HCT116 (cell line): Measurements from ENCODE around the gene FARP1. TPM values are rescaled to one million over a fixed set of nuclear protein-coding genes. Genes with fewer than 3 reads are reported as not detected.

Experiments used
- ATAC-seq: fragments of 200-7000 bp; cut with Tn5 transposase; 2 replicates; pipeline ENCODE4 v1.9.1; 2020; ENCODE audit warnings: mild to moderate bottlenecking, moderate library complexity
- BruUV-seq: library from RNA; stranded (reverse); fragments of 400-500 nt; replicated peaks from 2 replicates; lab custom pipeline; 2021; lab: Mats Ljungman, UMichigan
- CTCF ChIA-PET: fragments of 300-600 bp; sonication (Branson Sonifier 250); formaldehyde crosslinking; loops from one replicate; lab custom pipeline; 2021; ENCODE audit warnings: antibody characterized with exemption; lab: Charles Lee
- POLR2A ChIA-PET: fragments of 300-600, 350-600 bp; sonication (Branson Sonifier 250); formaldehyde crosslinking; loops from one replicate; lab custom pipeline; 2021; ENCODE audit warnings: antibody characterized with exemption; lab: Charles Lee
- RAD21 ChIA-PET, 2 experiments: fragments of 300-600 bp; sonication (Branson Sonifier 250); formaldehyde crosslinking; loops; one replicate each; lab custom pipeline; 2023; ENCODE audit warnings: low total read pairs in 2 of 2; ENCODE audit not compliant: uncharacterized antibody in 2 of 2, unreplicated experiment in 2 of 2, low non-redundant PET in 1 of 2; lab: Charles Lee
- DNase-seq: peaks from one replicate; pipeline ENCODE4 v3.0.0-alpha.2; 2010; ENCODE audit warnings: low read depth, low spot score
- H2AFZ ChIP-seq: fragments of 200-600 bp; shearing (Covaris generic), sonication (generic); 2 replicates; pipeline ENCODE4 v1.6.1; 2017; ENCODE audit warnings: low read depth, mixed run types, mixed read lengths, antibody characterized with exemption, low read length; ENCODE audit not compliant: poor library complexity, severe bottlenecking
- H3K27ac ChIP-seq: 2 replicates; pipeline ENCODE4 v1.5.1; 2012; ENCODE audit warnings: low read depth, low read length
- H3K27me3 ChIP-seq: fragments of 200-600 bp; sonication (generic); 2 replicates; pipeline ENCODE4 v1.6.1; 2016; ENCODE audit warnings: mixed run types, low read length, mixed read lengths; ENCODE audit not compliant: insufficient read depth
- H3K36me3 ChIP-seq, 2 experiments: fragments of 200-500 bp in 1 of 2; fragments of 200-600 bp in 1 of 2; sonication (Bioruptor generic) in 1 of 2; sonication (generic) in 1 of 2; 2 replicates each; pipeline versions ENCODE4 v1.5.1 to v1.6.1; 2014 to 2016; ENCODE audit warnings: low read length in 2 of 2, inconsistent platforms in 1 of 2, mixed read lengths in 1 of 2, mixed run types in 1 of 2; ENCODE audit not compliant: insufficient read depth in 2 of 2, control insufficient read depth in 1 of 2
- H3K4me1 ChIP-seq, 2 experiments: fragments of 200-600 bp in 1 of 2; sonication (generic) in 1 of 2; 2 replicates each; pipeline versions ENCODE4 v1.5.1 to v1.6.1; 2012 to 2017; ENCODE audit warnings: low read length in 2 of 2, inconsistent platforms in 1 of 2, mild to moderate bottlenecking in 1 of 2, mixed read lengths in 1 of 2, mixed run types in 1 of 2, moderate library complexity in 1 of 2; ENCODE audit not compliant: insufficient read depth in 2 of 2, control insufficient read depth in 1 of 2
- H3K4me2 ChIP-seq: fragments of 200-600 bp; sonication (generic); 2 replicates; pipeline ENCODE4 v1.6.1; 2017; ENCODE audit warnings: mixed run types, low read length, mixed read lengths
- H3K4me3 ChIP-seq, 2 experiments: fragments of 200-600 bp in 1 of 2; sonication (generic) in 1 of 2; replicated peaks in 1 of 2; 2 replicates each; pipeline ENCODE4 v1.5.1; 2011 to 2016; ENCODE audit warnings: low read length in 2 of 2, control low read depth in 1 of 2, low read depth in 1 of 2, mild to moderate bottlenecking in 1 of 2, mixed read lengths in 1 of 2, mixed run types in 1 of 2
- H3K79me2 ChIP-seq: fragments of 200-600 bp; sonication (generic); 2 replicates; pipeline ENCODE4 v1.6.1; 2017; ENCODE audit warnings: mild to moderate bottlenecking, mixed run types, low read length, moderate library complexity, mixed read lengths; ENCODE audit not compliant: insufficient read depth
- H3K9ac ChIP-seq: fragments of 200-600 bp; sonication (generic); 2 replicates; pipeline ENCODE4 v1.6.1; 2016; ENCODE audit warnings: low read length, mixed read lengths
- H3K9me2 ChIP-seq: fragments of 200-600 bp; sonication (generic), shearing (Covaris generic); 2 replicates; pipeline ENCODE4 v1.6.1; 2017; ENCODE audit warnings: mixed run types, mild to moderate bottlenecking, moderate library complexity; ENCODE audit not compliant: insufficient read depth
- H3K9me3 ChIP-seq, 2 experiments: fragments of 200-500 bp in 1 of 2; fragments of 200-600 bp in 1 of 2; sonication (Bioruptor generic) in 1 of 2; sonication (generic) in 1 of 2; 2 replicates each; pipeline ENCODE4 v1.6.1; 2014 to 2017; ENCODE audit warnings: low read length in 2 of 2, mixed read lengths in 2 of 2, inconsistent platforms in 1 of 2, low read depth in 1 of 2, mild to moderate bottlenecking in 1 of 2, mixed run types in 1 of 2, moderate library complexity in 1 of 2; ENCODE audit not compliant: control insufficient read depth in 1 of 2, insufficient read depth in 1 of 2
- H4K20me1 ChIP-seq: fragments of 200-600 bp; sonication (generic), shearing (Covaris generic); 2 replicates; pipeline ENCODE4 v1.6.1; 2017; ENCODE audit warnings: mixed run types, mild to moderate bottlenecking, moderate library complexity; ENCODE audit not compliant: insufficient read depth
- CTCF ChIP-seq, 3 experiments: fragments of 200-600 bp in 1 of 3; sonication (generic) in 1 of 3; IDR thresholded peaks in 2 of 3; conservative IDR thresholded peaks in 1 of 3; 2 replicates each; pipeline ENCODE4 v1.5.1; 2012 to 2017; ENCODE audit warnings: low read depth in 2 of 3, low read length in 2 of 3, antibody characterized with exemption in 1 of 3, borderline replicate concordance in 1 of 3, control low read depth in 1 of 3, mild to moderate bottlenecking in 1 of 3, mixed read lengths in 1 of 3, mixed run types in 1 of 3, moderate library complexity in 1 of 3; ENCODE audit not compliant: insufficient read depth in 1 of 3
- YY1 ChIP-seq: IDR thresholded peaks from 2 replicates; pipeline ENCODE4 v1.6.1; 2011; ENCODE audit warnings: low read length, low read depth, moderate library complexity, mild to moderate bottlenecking; ENCODE audit not compliant: insufficient replicate concordance; ENCODE audit errors: extremely low read depth
- intact Hi-C: fragments of 100-400 bp; cut with micrococcal nuclease; formaldehyde crosslinking; loops from 2 replicates; pipeline ENCODE4 v1.10.0; 2022
- total RNA-seq: library from RNA; stranded (reverse); gene quantifications from one replicate; pipeline ENCODE4 v1.2.1, GENCODE V29; 2021; ENCODE audit not compliant: unreplicated experiment
- TF ChIP-seq, protein P1 (sequence below): IDR thresholded peaks from 2 replicates; pipeline ENCODE4 v1.6.1; 2012

FARP1 gene
- total RNA-seq, 1 experiment from 2014 or later, result 30.5 TPM

GRCh38 chr13:98482476-98483444 lies 339.9 kb downstream of the FARP1 start:
- Histone ChIP-seq H3K27me3 (no peaks in the 10 kb centered on the region), H3K4me3 (no peak overlapping the region), H2AFZ (no peak overlapping the region), H3K27ac (peak overlapping the region; percentile 73; the same call in 1 of the 2 replicates), H4K20me1 (0 out of 2 replicates have a peak, but pooled peaks cover 7% of the 10 kb centered on the region), H3K9me3 (no peaks in the 10 kb centered on the region), H3K4me1 (peaks cover 44 to 86% of the 10 kb centered on the region in 2 experiments), H3K79me2 (peaks cover 96% of the 10 kb centered on the region), H3K9ac (no peak overlapping the region), H3K4me2 (no peak overlapping the region), H3K9me2 (no peaks in the 10 kb centered on the region), H3K36me3 (peaks cover 0 to 3% of the 10 kb centered on the region in 2 experiments; a peak in 1 of 4 replicates)
- CTCF ChIA-PET, result interaction anchor here (0.7 to 1.6 kb wide), 4 partner anchors 170 to 694 kb away, joined by 3 to 4 read pairs (median 4); no protein-coding TSS in a partner anchor
- RAD21 ChIA-PET, result no interaction called here
- intact Hi-C loops, result no loop called here
- BruUV-seq, result no TSS peak
- no peak for DNase-seq
- TF ChIP-seq, protein P1, sequence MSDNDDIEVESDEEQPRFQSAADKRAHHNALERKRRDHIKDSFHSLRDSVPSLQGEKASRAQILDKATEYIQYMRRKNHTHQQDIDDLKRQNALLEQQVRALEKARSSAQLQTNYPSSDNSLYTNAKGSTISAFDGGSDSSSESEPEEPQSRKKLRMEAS, result no peak
- peak in 1 of 3 experiments; percentile 31; a peak in 1 of 6 replicates for TF ChIP-seq CTCF (IDR thresholded peaks at IDR 0.05 in 2 of 3, conservative IDR thresholded peaks at IDR 0.05 in 1 of 3; ENCODE audit: borderline replicate concordance in 1 of 3, insufficient read depth in 1 of 3, low read depth in 2 of 3, low read length in 2 of 3)
- TF ChIP-seq YY1, result no peak
- POLR2A ChIA-PET, result interaction anchor here (0.6 to 1.7 kb wide), 3 partner anchors 12 to 297 kb away, joined by 3 to 5 read pairs (median 4); no protein-coding TSS in a partner anchor
- ATAC-seq, result no peak
